Measurements from ENCODE around the gene RASGRP4.

- TF ChIP-seq CTCF (IDR thresholded peaks at IDR 0.05) (no peak), ZFX (IDR thresholded peaks at IDR 0.05; ENCODE audit: borderline replicate concordance) (no peak)
These were observed 55.7 kb downstream of the RASGRP4 start for GRCh38 chr19:38370299-38370698.

Measured in 22Rv1 (cell line).